Keratinocyte (primary cell): ENCODE results near the gene ROR2. TPM values are rescaled to one million over a fixed set of nuclear protein-coding genes. Genes with fewer than 3 reads are reported as not detected.

Source experiments
- DNase-seq: peaks from one replicate; pipeline ENCODE4 v3.0.0-alpha.2; 2011; ENCODE audit warnings: low read depth, missing footprints, low spot score
- FAIRE-seq: peaks from 2 replicates; lab custom pipeline; 2011; peaks lifted over from hg19 to GRCh38; lab: Jason Lieb, UNC
- H2AFZ ChIP-seq: 2 replicates; pipeline ENCODE4 v1.6.0; 2012; ENCODE audit warnings: low read length, control low read depth, inconsistent platforms; ENCODE audit not compliant: control insufficient read depth
- H3K27ac ChIP-seq: 2 replicates; pipeline ENCODE4 v1.5.1; 2011; ENCODE audit warnings: low read length; ENCODE audit not compliant: control insufficient read depth, insufficient read depth
- H3K27me3 ChIP-seq: 3 replicates; pipeline ENCODE4 v1.6.0; 2011; ENCODE audit warnings: low read length; ENCODE audit not compliant: control insufficient read depth, insufficient read depth; ENCODE audit errors: extremely low read depth
- H3K36me3 ChIP-seq, 2 experiments: 2 replicates in 1 of 2; 3 replicates in 1 of 2; pipeline ENCODE4 v1.5.1; 2011; ENCODE audit warnings: low read length in 2 of 2, mild to moderate bottlenecking in 1 of 2; ENCODE audit not compliant: control insufficient read depth in 2 of 2, insufficient read depth in 2 of 2; ENCODE audit errors: extremely low read depth in 1 of 2
- H3K4me1 ChIP-seq: 3 replicates; pipeline ENCODE4 v1.5.1; 2011; ENCODE audit warnings: low read length; ENCODE audit not compliant: control insufficient read depth, insufficient read depth; ENCODE audit errors: extremely low read depth
- H3K4me2 ChIP-seq: 3 replicates; pipeline ENCODE4 v1.6.0; 2011; ENCODE audit warnings: low read depth, low read length; ENCODE audit not compliant: control insufficient read depth, insufficient read depth; ENCODE audit errors: extremely low read depth
- H3K4me3 ChIP-seq, 3 experiments: fragments of 200-600 bp in 1 of 3; sonication (generic) in 1 of 3; 2 replicates in 2 of 3; 3 replicates in 1 of 3; pipeline ENCODE4 v1.5.1; 2011 to 2016; ENCODE audit warnings: low read length in 3 of 3, mild to moderate bottlenecking in 3 of 3, control low read depth in 2 of 3, inconsistent platforms in 1 of 3, low read depth in 1 of 3, mixed read lengths in 1 of 3, mixed run types in 1 of 3, moderate library complexity in 1 of 3; ENCODE audit not compliant: control insufficient read depth in 2 of 3, insufficient read depth in 2 of 3; ENCODE audit errors: extremely low read depth in 1 of 3
- H3K79me2 ChIP-seq: 2 replicates; pipeline ENCODE4 v1.6.0; 2012; ENCODE audit warnings: low read length; ENCODE audit not compliant: control insufficient read depth, insufficient read depth
- H3K9ac ChIP-seq: 3 replicates; pipeline ENCODE4 v1.6.0; 2011; ENCODE audit warnings: low read length; ENCODE audit not compliant: control insufficient read depth, insufficient read depth; ENCODE audit errors: extremely low read depth
- H3K9me1 ChIP-seq: 3 replicates; pipeline ENCODE4 v1.6.0; 2011; ENCODE audit warnings: low read length; ENCODE audit not compliant: control insufficient read depth, insufficient read depth; ENCODE audit errors: extremely low read depth
- H3K9me3 ChIP-seq: 2 replicates; pipeline ENCODE4 v1.5.1; 2012; ENCODE audit warnings: low read depth, low read length; ENCODE audit not compliant: control insufficient read depth
- H4K20me1 ChIP-seq: 3 replicates; pipeline ENCODE4 v1.6.0; 2011; ENCODE audit warnings: low read length; ENCODE audit not compliant: control insufficient read depth, insufficient read depth; ENCODE audit errors: extremely low read depth
- EZH2 ChIP-seq: IDR thresholded peaks from one replicate; pipeline ENCODE4 v1.6.1; 2012; ENCODE audit warnings: inconsistent platforms, mild to moderate bottlenecking, low read length, moderate library complexity
- dilution Hi-C: fragments of 300-500 bp; cut with MboI; formaldehyde crosslinking; loops from one replicate; pipeline ENCODE4 v1.7.0; 2020; ENCODE audit warnings: low sequenced_read_pairs; ENCODE audit not compliant: extremely low pct_ligation_motif_present
- polyA plus RNA-seq, 5 experiments: library from polyadenylated mRNA; depleted of rRNA in 3 of 5; stranded (reverse) in 3 of 5; stranded (forward) in 1 of 5; unstranded in 1 of 5; fragments of >200 nt; gene quantifications; 1 replicate in 1 of 5; 2 replicates in 3 of 5; 3 replicates in 1 of 5; pipeline versions ENCODE4 v1.2.1 to v1.2.3, GENCODE V29; 2011 to 2012; ENCODE audit warnings: missing spikeins in 2 of 5, low read depth in 1 of 5, low replicate concordance in 1 of 5
- TF ChIP-seq, protein P1 (sequence below), 3 experiments: IDR thresholded peaks in 1 of 3; conservative IDR thresholded peaks in 1 of 3; optimal IDR thresholded peaks in 1 of 3; 2 replicates in 2 of 3; 3 replicates in 1 of 3; pipeline versions ENCODE3 to v1.5.1; 2011; ENCODE audit warnings: low read length in 3 of 3, mild to moderate bottlenecking in 3 of 3, moderate library complexity in 2 of 3, control low read depth in 1 of 3, inconsistent platforms in 1 of 3; ENCODE audit not compliant: insufficient read depth in 2 of 3; ENCODE audit errors: extremely low read depth in 1 of 3

The ROR2 gene
- polyA plus RNA-seq, 1 donor (not counting 4 experiments of a cell fraction or from before 2014, with no cell fraction given) = 0.22 TPM

- dilution Hi-C loops = no loop called here
- H3K27me3 ChIP-seq = peaks cover 11% of the 10 kb centered on the region
- no peak for TF ChIP-seq EZH2
- TF ChIP-seq, protein P1, sequence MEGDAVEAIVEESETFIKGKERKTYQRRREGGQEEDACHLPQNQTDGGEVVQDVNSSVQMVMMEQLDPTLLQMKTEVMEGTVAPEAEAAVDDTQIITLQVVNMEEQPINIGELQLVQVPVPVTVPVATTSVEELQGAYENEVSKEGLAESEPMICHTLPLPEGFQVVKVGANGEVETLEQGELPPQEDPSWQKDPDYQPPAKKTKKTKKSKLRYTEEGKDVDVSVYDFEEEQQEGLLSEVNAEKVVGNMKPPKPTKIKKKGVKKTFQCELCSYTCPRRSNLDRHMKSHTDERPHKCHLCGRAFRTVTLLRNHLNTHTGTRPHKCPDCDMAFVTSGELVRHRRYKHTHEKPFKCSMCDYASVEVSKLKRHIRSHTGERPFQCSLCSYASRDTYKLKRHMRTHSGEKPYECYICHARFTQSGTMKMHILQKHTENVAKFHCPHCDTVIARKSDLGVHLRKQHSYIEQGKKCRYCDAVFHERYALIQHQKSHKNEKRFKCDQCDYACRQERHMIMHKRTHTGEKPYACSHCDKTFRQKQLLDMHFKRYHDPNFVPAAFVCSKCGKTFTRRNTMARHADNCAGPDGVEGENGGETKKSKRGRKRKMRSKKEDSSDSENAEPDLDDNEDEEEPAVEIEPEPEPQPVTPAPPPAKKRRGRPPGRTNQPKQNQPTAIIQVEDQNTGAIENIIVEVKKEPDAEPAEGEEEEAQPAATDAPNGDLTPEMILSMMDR (optimal IDR thresholded peaks at IDR 0.05 in 1 of 3, IDR thresholded peaks at IDR 0.05 in 1 of 3, conservative IDR thresholded peaks at IDR 0.05 in 1 of 3; ENCODE audit: extremely low read depth in 1 of 3, insufficient read depth in 2 of 3, low read length in 3 of 3) = no peak
- no peak for FAIRE-seq
- no peaks in the 10 kb centered on the region for H3K36me3 ChIP-seq
- no peak for DNase-seq
- no peak overlapping the region for H3K9ac ChIP-seq
- no peak overlapping the region for H3K4me2 ChIP-seq
- no peaks in the 10 kb centered on the region for H4K20me1 ChIP-seq
- H3K79me2 ChIP-seq = no peaks in the 10 kb centered on the region
- H3K27ac ChIP-seq = no peak overlapping the region
- H3K4me1 ChIP-seq = no peaks in the 10 kb centered on the region
- no peaks in the 10 kb centered on the region for H3K9me3 ChIP-seq
- H3K9me1 ChIP-seq = no peaks in the 10 kb centered on the region
- no peak overlapping the region for H2AFZ ChIP-seq
- H3K4me3 ChIP-seq = no peak overlapping the region
Observed at GRCh38 chr9:91899594-91899993, 50.4 kb downstream of the ROR2 start.

GRCh38 chr9:91899219-91899563 lies 50.8 kb downstream of the ROR2 start:
- TF ChIP-seq, protein P1 (optimal IDR thresholded peaks at IDR 0.05 in 1 of 3, IDR thresholded peaks at IDR 0.05 in 1 of 3, conservative IDR thresholded peaks at IDR 0.05 in 1 of 3; ENCODE audit: extremely low read depth in 1 of 3, insufficient read depth in 2 of 3, low read length in 3 of 3) = no peak
- no peak for TF ChIP-seq EZH2
- H3K9me3 ChIP-seq = no peaks in the 10 kb centered on the region
- dilution Hi-C loops = no loop called here
- H3K27ac ChIP-seq = no peak overlapping the region
- H3K4me2 ChIP-seq = no peak overlapping the region
- FAIRE-seq (no peak), DNase-seq (no peak)
- no peaks in the 10 kb centered on the region for H4K20me1 ChIP-seq
- H3K4me3 ChIP-seq = no peak overlapping the region
- H3K9me1 ChIP-seq = no peaks in the 10 kb centered on the region
- H3K27me3 ChIP-seq = peaks cover 11% of the 10 kb centered on the region
- no peak overlapping the region for H2AFZ ChIP-seq
- no peak overlapping the region for H3K9ac ChIP-seq
- H3K36me3 ChIP-seq = no peaks in the 10 kb centered on the region
- H3K79me2 ChIP-seq = no peaks in the 10 kb centered on the region
- H3K4me1 ChIP-seq = no peaks in the 10 kb centered on the region
